ENCODE measurements around the gene IFRD2. TPM values are rescaled to one million over a fixed set of nuclear protein-coding genes. Genes with fewer than 3 reads are reported as not detected.
A peak's percentile ranks its signal among the peaks of the same experiment; 100 is the strongest.

The IFRD2 gene
- total and polyA plus RNA-seq, 2 of the 13 experiments (the other 11 are each of a cell fraction or from before 2014, with no cell fraction given): 32.8 to 96.1 TPM

- TF ChIP-seq, protein P1, sequence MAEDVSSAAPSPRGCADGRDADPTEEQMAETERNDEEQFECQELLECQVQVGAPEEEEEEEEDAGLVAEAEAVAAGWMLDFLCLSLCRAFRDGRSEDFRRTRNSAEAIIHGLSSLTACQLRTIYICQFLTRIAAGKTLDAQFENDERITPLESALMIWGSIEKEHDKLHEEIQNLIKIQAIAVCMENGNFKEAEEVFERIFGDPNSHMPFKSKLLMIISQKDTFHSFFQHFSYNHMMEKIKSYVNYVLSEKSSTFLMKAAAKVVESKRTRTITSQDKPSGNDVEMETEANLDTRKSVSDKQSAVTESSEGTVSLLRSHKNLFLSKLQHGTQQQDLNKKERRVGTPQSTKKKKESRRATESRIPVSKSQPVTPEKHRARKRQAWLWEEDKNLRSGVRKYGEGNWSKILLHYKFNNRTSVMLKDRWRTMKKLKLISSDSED (CRISPR knock-in tag; IDR thresholded peaks at IDR 0.05): no peak
- TF ChIP-seq SNAI1 (CRISPR knock-in tag; IDR thresholded peaks at IDR 0.05; ENCODE audit: borderline replicate concordance) (no peak), CBX2 (IDR thresholded peaks at IDR 0.05; ENCODE audit: low read depth, low read length) (no peak), CBX2 (CRISPR knock-in tag; IDR thresholded peaks at IDR 0.05; ENCODE audit: low read depth) (no peak), TAF1 (CRISPR knock-in tag; IDR thresholded peaks at IDR 0.05) (peak; percentile 36; the same call in 1 of the 2 replicates), PHB2 (IDR thresholded peaks at IDR 0.05; ENCODE audit: partially characterized antibody) (no peak), MXD4 (CRISPR knock-in tag; IDR thresholded peaks at IDR 0.05) (peak; percentile 89), ZNF256 (CRISPR knock-in tag; conservative IDR thresholded peaks at IDR 0.05) (no peak), ISL2 (CRISPR knock-in tag; IDR thresholded peaks at IDR 0.05) (no peak), SRSF1 (optimal IDR thresholded peaks at IDR 0.05; ENCODE audit: low read depth, low read length) (peak; percentile 12), SAP130 (CRISPR knock-in tag; IDR thresholded peaks at IDR 0.05; ENCODE audit: low read depth) (peak; percentile 89), ZSCAN9 (CRISPR knock-in tag; IDR thresholded peaks at IDR 0.05; ENCODE audit: borderline replicate concordance) (no peak), E2F1 (CRISPR knock-in tag; IDR thresholded peaks at IDR 0.05) (0 out of 2 replicates have a peak, but pooled peaks have one; percentile 17), BCL6 (CRISPR knock-in tag; IDR thresholded peaks at IDR 0.05) (peak; percentile 11; the same call in 1 of the 2 replicates)
- TF ChIP-seq, protein P2, sequence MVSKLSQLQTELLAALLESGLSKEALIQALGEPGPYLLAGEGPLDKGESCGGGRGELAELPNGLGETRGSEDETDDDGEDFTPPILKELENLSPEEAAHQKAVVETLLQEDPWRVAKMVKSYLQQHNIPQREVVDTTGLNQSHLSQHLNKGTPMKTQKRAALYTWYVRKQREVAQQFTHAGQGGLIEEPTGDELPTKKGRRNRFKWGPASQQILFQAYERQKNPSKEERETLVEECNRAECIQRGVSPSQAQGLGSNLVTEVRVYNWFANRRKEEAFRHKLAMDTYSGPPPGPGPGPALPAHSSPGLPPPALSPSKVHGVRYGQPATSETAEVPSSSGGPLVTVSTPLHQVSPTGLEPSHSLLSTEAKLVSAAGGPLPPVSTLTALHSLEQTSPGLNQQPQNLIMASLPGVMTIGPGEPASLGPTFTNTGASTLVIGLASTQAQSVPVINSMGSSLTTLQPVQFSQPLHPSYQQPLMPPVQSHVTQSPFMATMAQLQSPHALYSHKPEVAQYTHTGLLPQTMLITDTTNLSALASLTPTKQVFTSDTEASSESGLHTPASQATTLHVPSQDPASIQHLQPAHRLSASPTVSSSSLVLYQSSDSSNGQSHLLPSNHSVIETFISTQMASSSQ (IDR thresholded peaks at IDR 0.05; ENCODE audit: low read depth): no peak
- TF ChIP-seq, protein P2 (CRISPR knock-in tag; IDR thresholded peaks at IDR 0.05; ENCODE audit: borderline replicate concordance): peak; percentile 56; the same call in 1 of the 2 replicates
- TF ChIP-seq, protein P3, sequence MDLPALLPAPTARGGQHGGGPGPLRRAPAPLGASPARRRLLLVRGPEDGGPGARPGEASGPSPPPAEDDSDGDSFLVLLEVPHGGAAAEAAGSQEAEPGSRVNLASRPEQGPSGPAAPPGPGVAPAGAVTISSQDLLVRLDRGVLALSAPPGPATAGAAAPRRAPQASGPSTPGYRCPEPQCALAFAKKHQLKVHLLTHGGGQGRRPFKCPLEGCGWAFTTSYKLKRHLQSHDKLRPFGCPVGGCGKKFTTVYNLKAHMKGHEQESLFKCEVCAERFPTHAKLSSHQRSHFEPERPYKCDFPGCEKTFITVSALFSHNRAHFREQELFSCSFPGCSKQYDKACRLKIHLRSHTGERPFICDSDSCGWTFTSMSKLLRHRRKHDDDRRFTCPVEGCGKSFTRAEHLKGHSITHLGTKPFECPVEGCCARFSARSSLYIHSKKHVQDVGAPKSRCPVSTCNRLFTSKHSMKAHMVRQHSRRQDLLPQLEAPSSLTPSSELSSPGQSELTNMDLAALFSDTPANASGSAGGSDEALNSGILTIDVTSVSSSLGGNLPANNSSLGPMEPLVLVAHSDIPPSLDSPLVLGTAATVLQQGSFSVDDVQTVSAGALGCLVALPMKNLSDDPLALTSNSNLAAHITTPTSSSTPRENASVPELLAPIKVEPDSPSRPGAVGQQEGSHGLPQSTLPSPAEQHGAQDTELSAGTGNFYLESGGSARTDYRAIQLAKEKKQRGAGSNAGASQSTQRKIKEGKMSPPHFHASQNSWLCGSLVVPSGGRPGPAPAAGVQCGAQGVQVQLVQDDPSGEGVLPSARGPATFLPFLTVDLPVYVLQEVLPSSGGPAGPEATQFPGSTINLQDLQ (CRISPR knock-in tag; IDR thresholded peaks at IDR 0.05): 0 out of 2 replicates have a peak, but pooled peaks have one; percentile 33
- TF ChIP-seq, protein P4, sequence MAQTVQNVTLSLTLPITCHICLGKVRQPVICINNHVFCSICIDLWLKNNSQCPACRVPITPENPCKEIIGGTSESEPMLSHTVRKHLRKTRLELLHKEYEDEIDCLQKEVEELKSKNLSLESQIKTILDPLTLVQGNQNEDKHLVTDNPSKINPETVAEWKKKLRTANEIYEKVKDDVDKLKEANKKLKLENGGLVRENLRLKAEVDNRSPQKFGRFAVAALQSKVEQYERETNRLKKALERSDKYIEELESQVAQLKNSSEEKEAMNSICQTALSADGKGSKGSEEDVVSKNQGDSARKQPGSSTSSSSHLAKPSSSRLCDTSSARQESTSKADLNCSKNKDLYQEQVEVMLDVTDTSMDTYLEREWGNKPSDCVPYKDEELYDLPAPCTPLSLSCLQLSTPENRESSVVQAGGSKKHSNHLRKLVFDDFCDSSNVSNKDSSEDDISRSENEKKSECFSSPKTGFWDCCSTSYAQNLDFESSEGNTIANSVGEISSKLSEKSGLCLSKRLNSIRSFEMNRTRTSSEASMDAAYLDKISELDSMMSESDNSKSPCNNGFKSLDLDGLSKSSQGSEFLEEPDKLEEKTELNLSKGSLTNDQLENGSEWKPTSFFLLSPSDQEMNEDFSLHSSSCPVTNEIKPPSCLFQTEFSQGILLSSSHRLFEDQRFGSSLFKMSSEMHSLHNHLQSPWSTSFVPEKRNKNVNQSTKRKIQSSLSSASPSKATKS (CRISPR knock-in tag; IDR thresholded peaks at IDR 0.05): no peak
Observed at GRCh38 chr3:50320853-50321335, 28.7 kb upstream of the IFRD2 start (continued).

All from HepG2 (cell line).